ENCODE measurements around the gene MARF1. TPM values are rescaled to one million over a fixed set of nuclear protein-coding genes. Genes with fewer than 3 reads are reported as not detected.

MARF1 gene
- total RNA-seq, 4 donors from 2014 or later = 31.2 to 43.2 (median 35.7) TPM

DNA sequence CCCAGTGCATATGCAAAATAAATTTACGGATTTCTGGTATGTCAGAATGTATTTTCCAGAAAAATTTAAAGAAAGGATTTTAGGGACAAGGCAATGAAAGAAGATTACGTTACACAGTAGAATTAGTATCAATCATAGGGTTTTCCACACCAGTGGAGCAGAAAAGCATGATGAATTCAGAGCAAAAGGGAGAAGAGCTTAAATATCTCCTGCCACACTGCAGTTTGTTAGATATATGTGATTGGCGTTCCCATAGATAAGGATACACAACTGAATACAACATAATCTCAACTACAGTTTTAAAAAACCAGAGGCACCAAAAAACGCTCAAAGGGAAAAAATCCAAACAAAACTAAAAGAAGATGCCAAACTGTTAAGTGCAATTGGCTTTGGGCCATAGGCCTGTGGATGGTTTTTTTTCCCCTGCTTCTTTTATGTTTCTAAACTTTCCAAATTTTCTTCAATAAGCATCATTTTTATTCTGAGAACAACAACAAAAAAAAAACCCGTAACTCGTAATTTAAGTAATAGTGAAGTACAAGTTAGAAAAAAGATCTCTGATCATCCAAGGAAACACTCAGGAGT, 22.3 kb downstream of the MARF1 start:
- H3K4me3 ChIP-seq (ENCODE audit: low read depth, poor library complexity, severe bottlenecking) = no peak overlapping the region
- no peak for DNase-seq (ENCODE audit: low spot score in 2 of 2)
- TF ChIP-seq POLR2A (IDR thresholded peaks at IDR 0.05) = no peak
- TF ChIP-seq, protein P1, sequence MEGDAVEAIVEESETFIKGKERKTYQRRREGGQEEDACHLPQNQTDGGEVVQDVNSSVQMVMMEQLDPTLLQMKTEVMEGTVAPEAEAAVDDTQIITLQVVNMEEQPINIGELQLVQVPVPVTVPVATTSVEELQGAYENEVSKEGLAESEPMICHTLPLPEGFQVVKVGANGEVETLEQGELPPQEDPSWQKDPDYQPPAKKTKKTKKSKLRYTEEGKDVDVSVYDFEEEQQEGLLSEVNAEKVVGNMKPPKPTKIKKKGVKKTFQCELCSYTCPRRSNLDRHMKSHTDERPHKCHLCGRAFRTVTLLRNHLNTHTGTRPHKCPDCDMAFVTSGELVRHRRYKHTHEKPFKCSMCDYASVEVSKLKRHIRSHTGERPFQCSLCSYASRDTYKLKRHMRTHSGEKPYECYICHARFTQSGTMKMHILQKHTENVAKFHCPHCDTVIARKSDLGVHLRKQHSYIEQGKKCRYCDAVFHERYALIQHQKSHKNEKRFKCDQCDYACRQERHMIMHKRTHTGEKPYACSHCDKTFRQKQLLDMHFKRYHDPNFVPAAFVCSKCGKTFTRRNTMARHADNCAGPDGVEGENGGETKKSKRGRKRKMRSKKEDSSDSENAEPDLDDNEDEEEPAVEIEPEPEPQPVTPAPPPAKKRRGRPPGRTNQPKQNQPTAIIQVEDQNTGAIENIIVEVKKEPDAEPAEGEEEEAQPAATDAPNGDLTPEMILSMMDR (IDR thresholded peaks at IDR 0.05) = no peak
- intact Hi-C loops (cut with DNase I; ENCODE audit: low total_unique reads) = loop anchor here (5.0 kb wide), 1 partner anchor 82 kb away; no protein-coding TSS in a partner anchor
- WGBS, 2 donors = 82 to 84% methylated on average over 6 of the region's 6 CpGs

DNA sequence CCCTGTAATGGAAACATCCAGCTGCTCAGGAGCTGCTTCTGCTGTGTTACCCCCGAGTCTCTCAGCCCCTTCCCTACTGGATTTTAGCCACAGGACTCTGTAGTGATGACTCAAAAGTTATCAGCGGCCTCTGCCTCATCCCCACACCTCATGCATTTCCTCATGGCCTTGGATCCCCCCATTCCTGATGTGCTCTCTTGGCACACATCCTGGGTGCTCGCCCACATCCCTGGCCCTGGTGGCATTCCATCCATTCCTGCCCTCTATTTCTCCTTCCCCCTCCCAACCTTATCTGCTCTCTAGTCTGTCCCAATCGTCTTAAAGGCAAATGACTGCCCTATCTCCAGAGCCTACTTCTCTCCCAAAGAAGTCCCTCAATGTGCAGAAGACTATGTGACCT, 24.6 kb downstream of the MARF1 start:
- intact Hi-C loops (cut with DNase I; ENCODE audit: low total_unique reads) = no loop called here
- WGBS, 2 donors = 81 to 96% methylated on average over 4 of the region's 4 CpGs
- DNase-seq (ENCODE audit: low spot score in 2 of 2) = no peak
- TF ChIP-seq, protein P1 (IDR thresholded peaks at IDR 0.05) = no peak
- TF ChIP-seq POLR2A (IDR thresholded peaks at IDR 0.05) = no peak
- no peak overlapping the region for H3K4me3 ChIP-seq (ENCODE audit: low read depth, poor library complexity, severe bottlenecking)

DNA sequence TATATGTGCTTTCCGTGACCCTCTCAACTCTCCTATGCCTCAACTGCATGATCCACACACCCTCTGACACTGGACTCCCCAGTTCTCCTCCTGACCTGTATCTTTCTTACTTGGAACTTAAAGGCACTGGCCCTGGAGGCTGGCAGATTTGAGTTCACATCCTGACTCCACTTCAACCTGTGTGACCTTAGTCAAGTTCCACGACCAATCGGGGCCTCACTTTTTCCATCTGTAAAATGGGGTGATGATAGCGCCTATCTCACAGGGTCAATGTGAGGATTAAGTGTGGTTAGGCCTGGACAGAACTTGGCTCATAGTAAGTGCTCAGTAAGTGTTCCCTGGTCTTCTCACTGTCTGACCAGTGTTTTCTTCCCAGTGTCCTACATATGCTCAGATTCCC, 25.1 kb downstream of the MARF1 start:
- H3K4me3 ChIP-seq (ENCODE audit: low read depth, poor library complexity, severe bottlenecking) = no peak overlapping the region
- intact Hi-C loops (cut with DNase I; ENCODE audit: low total_unique reads) = no loop called here
- no peak for TF ChIP-seq POLR2A (IDR thresholded peaks at IDR 0.05)
- TF ChIP-seq, protein P1 (IDR thresholded peaks at IDR 0.05) = no peak
- 98 to 99% methylated on average over 4 of the region's 4 CpGs for WGBS, 2 donors
- no peak for DNase-seq (ENCODE audit: low spot score in 2 of 2)

DNA sequence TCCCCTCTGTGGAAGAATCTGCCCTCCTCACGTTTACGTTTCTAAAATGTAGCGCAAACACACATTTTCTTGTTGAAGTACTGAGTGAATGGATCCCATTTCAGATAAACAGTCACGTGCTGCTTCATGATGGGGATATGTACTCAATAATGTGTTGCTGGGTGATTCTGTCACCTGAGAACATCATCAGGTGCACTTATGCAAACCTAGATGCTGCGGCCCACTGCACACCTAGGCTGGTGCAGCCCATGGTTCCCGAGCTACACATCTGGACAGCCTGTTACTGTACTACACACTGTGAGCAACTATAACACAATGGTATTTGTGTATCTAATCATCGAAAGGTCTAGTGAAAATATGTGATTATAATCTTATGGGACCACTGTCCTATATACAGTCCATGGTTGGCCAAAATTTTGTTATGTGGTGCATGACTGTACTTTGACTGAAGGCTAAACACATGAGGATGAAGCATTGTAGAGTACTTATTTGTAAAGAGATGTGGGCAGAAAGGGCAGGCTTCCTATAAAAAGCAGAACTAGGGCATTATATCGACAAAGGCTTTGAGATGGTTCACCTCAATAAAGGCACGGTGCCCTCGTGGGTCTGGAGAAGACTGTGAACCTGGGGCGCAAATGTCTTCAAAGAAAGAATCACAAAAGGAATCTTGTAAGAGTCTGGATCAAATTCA, 26.3 kb downstream of the MARF1 start:
- DNase-seq (ENCODE audit: low spot score in 2 of 2) = no peak
- intact Hi-C loops (cut with DNase I; ENCODE audit: low total_unique reads) = no loop called here
- 92 to 93% methylated on average over 11 of the region's 11 CpGs for WGBS, 2 donors
- TF ChIP-seq, protein P1 (IDR thresholded peaks at IDR 0.05) = no peak
- TF ChIP-seq POLR2A (IDR thresholded peaks at IDR 0.05) = no peak
- no peak overlapping the region for H3K4me3 ChIP-seq (ENCODE audit: low read depth, poor library complexity, severe bottlenecking)

DNA sequence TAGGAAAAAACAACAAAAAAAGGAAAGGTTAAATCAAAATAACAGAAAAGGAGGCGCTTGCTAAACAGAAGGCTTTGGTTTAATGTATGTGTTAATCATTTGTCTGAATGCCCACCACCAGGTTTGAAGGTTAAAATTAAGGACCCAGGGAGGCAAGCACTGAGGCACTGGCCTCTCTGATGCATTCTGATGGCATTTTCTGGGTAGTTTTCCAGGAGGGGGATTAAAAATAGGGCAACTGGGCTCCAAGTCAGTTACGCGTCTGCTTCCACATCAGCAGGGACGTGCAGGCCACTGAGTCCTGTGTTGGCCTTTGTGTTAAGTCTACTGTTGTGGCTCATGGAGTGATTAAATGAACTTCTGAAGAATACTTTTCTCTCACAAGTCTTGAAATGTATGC, 26.9 kb downstream of the MARF1 start:
- 88 to 92% methylated on average over 4 of the region's 4 CpGs for WGBS, 2 donors
- TF ChIP-seq, protein P1 (IDR thresholded peaks at IDR 0.05) = no peak
- TF ChIP-seq POLR2A (IDR thresholded peaks at IDR 0.05) = no peak
- intact Hi-C loops (cut with DNase I; ENCODE audit: low total_unique reads) = no loop called here
- DNase-seq (ENCODE audit: low spot score in 2 of 2) = no peak
- no peak overlapping the region for H3K4me3 ChIP-seq (ENCODE audit: low read depth, poor library complexity, severe bottlenecking)

All from lower leg skin (tissue), 4 donors.